Renal cortex interstitium (tissue), 11 donors: ENCODE data around the gene FCGR3B. TPM values are rescaled to one million over a fixed set of nuclear protein-coding genes. Genes with fewer than 3 reads are reported as not detected.
"Not testable (repeated sequence)": the region's sequence is repeated elsewhere in the genome, so short reads cannot be mapped to it uniquely, and the experiment has no call there.

Source experiments
- DNase-seq, 11 donors: peaks; one replicate each; pipeline ENCODE4 v3.0.0-alpha.2; 2013; ENCODE audit warnings: low read depth in 9 of 11, low spot score in 4 of 11; ENCODE audit errors: extremely low read depth in 1 of 11
- polyA plus RNA-seq, 3 donors: library from polyadenylated mRNA; unstranded; fragments of 120-200 nt; gene quantifications; one replicate each; pipeline ENCODE4 v1.2.1, GENCODE V29; 2013; ENCODE audit not compliant: insufficient read length in 3 of 3

FCGR3B gene
- polyA plus RNA-seq, 3 donors: 0.45 to 1.1 (median 0.64) TPM

GRCh38 chr1:161643481-161644208 is 12.7 kb upstream of the FCGR3B start:
- DNase-seq: not testable (repeated sequence)

- DNase-seq: not testable (repeated sequence)
These were observed 11.7 kb upstream of the FCGR3B start for GRCh38 chr1:161642697-161643096.

- DNase-seq: not testable (repeated sequence)
These were observed 8.2 kb upstream of the FCGR3B start for GRCh38 chr1:161639203-161639602.

- DNase-seq: not testable (repeated sequence)
These were observed 7.4 kb upstream of the FCGR3B start for GRCh38 chr1:161638251-161638993.

GRCh38 chr1:161636976-161637375 is 6.0 kb upstream of the FCGR3B start:
- DNase-seq: not testable (repeated sequence)

- not testable (repeated sequence) for DNase-seq
These were observed 5.3 kb upstream of the FCGR3B start for GRCh38 chr1:161636189-161636782.

- DNase-seq: not testable (repeated sequence)
These were observed 4.0 kb upstream of the FCGR3B start for GRCh38 chr1:161634993-161635392.

- not testable (repeated sequence) for DNase-seq
These were observed 741 bp downstream of the FCGR3B start for GRCh38 chr1:161630128-161630742.

GRCh38 chr1:161626445-161627146 is 4.4 kb downstream of the FCGR3B start:
- not testable (repeated sequence) for DNase-seq

GRCh38 chr1:161624605-161625004 is 6.4 kb downstream of the FCGR3B start:
- not testable (repeated sequence) for DNase-seq

- not testable (repeated sequence) for DNase-seq
These were observed 7.5 kb downstream of the FCGR3B start for GRCh38 chr1:161623401-161624051.

- DNase-seq: not testable (repeated sequence)
These were observed 8.9 kb downstream of the FCGR3B start for GRCh38 chr1:161622054-161622453.

GRCh38 chr1:161621181-161622000 is 9.6 kb downstream of the FCGR3B start:
- DNase-seq: peak in 5 of 11 donors; percentile 9 to 24 (median 19)

GRCh38 chr1:161620399-161620798 is 10.6 kb downstream of the FCGR3B start:
- not testable (repeated sequence) for DNase-seq

- not testable (repeated sequence) for DNase-seq
These were observed 12.5 kb downstream of the FCGR3B start for GRCh38 chr1:161618517-161618916.

- not testable (repeated sequence) for DNase-seq
These were observed 14.6 kb downstream of the FCGR3B start for GRCh38 chr1:161616417-161616816.

GRCh38 chr1:161613142-161613514 is 17.8 kb downstream of the FCGR3B start:
- DNase-seq: peak in 7 of 11 donors; percentile 24 to 59 (median 31)
